Right lung (tissue), 5 donors: ENCODE measurements around the gene GAS6. TPM values are rescaled to one million over a fixed set of nuclear protein-coding genes. Genes with fewer than 3 reads are reported as not detected.

Source experiments
- DNase-seq, 2 donors: peaks; one replicate each; pipeline ENCODE4 v3.0.0-alpha.2; 2013
- polyA plus RNA-seq, 5 donors: library from polyadenylated mRNA; unstranded; fragments of 120-200 nt; gene quantifications; one replicate each; pipeline versions ENCODE4 v1.2.1 to v1.2.3, GENCODE V29; 2013; ENCODE audit warnings: inconsistent platforms in 1 of 5, low replicate concordance in 1 of 5; ENCODE audit not compliant: insufficient read length in 5 of 5, insufficient read depth in 1 of 5

The GAS6 gene
- polyA plus RNA-seq, 5 donors: 20.7 to 44.3 (median 30.2) TPM

GRCh38 chr13:113776231-113777125, 87.4 kb downstream of the GAS6 start:
- no peak for DNase-seq

DNA sequence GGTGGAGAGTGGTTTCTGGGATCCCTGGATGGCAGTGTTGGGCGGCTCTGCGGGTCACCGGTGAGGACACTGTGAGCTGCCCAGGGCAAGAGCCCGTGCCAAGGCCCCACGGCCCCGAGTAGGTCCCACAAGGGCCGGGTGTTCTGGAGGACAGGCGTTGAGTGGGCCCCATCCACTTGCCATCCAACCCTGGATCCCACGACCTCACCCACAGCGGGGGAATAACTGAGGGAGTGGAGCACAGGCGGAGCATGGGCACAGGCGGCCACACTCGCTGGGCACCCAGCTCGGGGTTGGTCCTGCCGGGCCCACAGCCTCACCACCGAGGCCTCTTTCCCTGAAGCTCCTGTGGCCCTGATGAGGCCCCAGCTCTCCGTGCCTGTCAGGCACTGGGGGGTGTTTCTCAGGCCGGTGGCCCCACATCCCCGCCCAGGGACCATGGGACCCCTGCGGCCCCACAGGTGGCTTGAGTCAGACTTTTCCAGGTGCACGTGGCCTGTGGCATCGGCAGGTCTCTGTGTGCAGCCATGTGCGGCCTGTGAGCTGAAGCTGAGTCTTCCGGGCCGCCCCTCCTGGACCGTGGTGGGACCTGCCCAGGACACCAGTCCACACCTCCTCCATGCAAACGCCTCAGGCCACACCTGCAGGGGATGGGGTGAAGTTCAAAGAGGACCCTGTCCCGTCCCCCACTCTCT, 88.3 kb downstream of the GAS6 start:
- DNase-seq: no peak

DNA sequence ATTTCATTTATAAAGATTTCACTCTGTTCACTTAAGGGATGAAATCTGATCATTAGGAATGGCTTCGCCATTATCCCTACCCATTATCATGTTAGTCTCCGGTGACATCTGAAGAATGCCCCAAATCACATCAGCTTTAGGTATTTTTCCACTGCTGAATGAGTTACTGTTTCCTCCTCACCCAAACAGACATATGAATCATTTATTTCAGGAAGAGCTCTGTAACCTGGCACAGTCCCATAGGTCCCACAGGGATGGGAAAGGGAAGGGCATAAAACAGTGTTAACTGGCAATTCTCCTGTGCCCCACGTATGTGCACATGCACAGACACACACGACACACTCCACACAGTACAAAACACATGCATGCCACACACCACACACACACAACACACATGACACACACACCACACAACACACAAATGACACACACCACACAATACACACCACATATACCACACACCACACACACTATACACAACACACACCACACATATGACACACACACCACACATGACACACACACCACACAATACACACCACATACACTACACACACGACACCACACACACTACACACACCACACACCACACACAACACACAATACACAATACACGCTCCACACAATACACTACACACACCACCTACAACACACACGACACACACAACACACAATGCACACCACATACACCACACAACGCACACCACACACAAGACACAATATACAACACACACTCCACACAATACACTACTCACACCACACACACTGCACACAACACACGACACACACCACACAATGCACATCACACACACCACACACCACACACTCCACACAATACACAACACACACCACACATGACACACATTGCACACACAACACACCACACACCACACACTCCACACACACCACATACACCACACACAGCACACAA, 89.4 kb downstream of the GAS6 start:
- DNase-seq: no peak

DNA sequence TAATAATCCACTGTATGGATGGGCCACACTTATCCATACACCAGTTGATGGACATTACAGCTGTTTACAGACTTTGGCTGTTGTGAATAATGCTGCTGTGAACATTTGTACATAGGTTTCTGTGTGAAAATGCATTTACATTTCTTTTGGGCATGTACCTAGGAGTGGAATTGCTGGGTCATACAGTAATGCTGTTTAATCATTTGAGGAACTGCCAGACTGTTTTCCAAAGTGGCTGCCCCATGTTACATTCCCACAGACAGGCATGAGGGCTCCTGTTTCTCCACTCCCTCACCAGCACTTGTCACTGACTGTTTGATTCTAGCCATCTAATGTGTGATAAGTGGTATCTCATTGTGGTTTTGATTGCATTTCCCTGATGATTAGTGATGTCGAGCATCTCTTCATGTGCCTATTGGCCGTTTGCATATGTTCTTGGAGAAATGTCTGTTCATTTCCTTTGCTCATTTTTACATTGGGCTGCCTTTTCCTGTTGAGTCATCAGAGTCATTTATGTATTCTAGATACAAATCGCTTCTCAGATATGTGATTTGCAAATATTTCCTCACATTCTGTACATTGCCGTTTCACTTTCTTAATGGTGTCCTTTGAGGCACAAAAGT, 92.1 kb downstream of the GAS6 start:
- DNase-seq: no peak

GRCh38 chr13:113770937-113771336, 92.9 kb downstream of the GAS6 start:
- DNase-seq: no peak

Other genes starting within 250 kb of the GAS6 start
- under 1 TPM in 4 of 5 donors, not detected in 1; 0.36 to 0.55 (median 0.46) TPM for gene ATP4B, start 205.9 kb downstream of the GAS6 start, polyA plus RNA-seq
- gene GRK1, start 196.9 kb downstream of the GAS6 start, polyA plus RNA-seq: 1 to 10 TPM in 4 of 5 donors, under 1 TPM in 1; 0.99 to 3.0 (median 1.5) TPM
- 10 to 100 TPM in 4 of 5 donors, 1 to 10 TPM in 1; 8.5 to 17.4 (median 13.3) TPM for gene TMEM255B, start 104.8 kb downstream of the GAS6 start, polyA plus RNA-seq
- gene C13orf46, start 110.0 kb upstream of the GAS6 start, polyA plus RNA-seq: under 1 TPM; 0.18 to 0.48 (median 0.27) TPM